Kidney (tissue), 14 donors: ENCODE data around the gene TRIL. TPM values are rescaled to one million over a fixed set of nuclear protein-coding genes. Genes with fewer than 3 reads are reported as not detected.

Experiments used
- DNase-seq, 5 donors: peaks; one replicate each; pipeline ENCODE4 v3.0.0-alpha.2; 2013 to 2020
- FAIRE-seq: peaks from 2 replicates; lab custom pipeline; 2012; peaks lifted over from hg19 to GRCh38; lab: Jason Lieb, UNC
- H3K27ac ChIP-seq, 2 donors: one replicate each; pipeline ENCODE4 v1.7.0; 2013; ENCODE audit warnings: low read depth in 2 of 2, low read length in 2 of 2, inconsistent platforms in 1 of 2
- H3K27me3 ChIP-seq: one replicate; pipeline ENCODE4 v1.7.1; 2013; ENCODE audit warnings: low read length, inconsistent platforms; ENCODE audit not compliant: control insufficient read depth, insufficient read depth
- H3K36me3 ChIP-seq, 3 donors: one replicate each; pipeline versions ENCODE4 v1.7.0 to v1.7.1; 2013; ENCODE audit warnings: low read length in 3 of 3, control low read depth in 1 of 3, inconsistent platforms in 1 of 3; ENCODE audit not compliant: insufficient read depth in 3 of 3, control insufficient read depth in 2 of 3
- H3K4me1 ChIP-seq, 3 donors: one replicate each; pipeline versions ENCODE4 v1.7.0 to v1.7.1; 2013; ENCODE audit warnings: low read length in 3 of 3, inconsistent platforms in 1 of 3, low read depth in 1 of 3; ENCODE audit not compliant: control insufficient read depth in 2 of 3, insufficient read depth in 2 of 3
- H3K4me3 ChIP-seq, 3 donors: one replicate each; pipeline versions ENCODE4 v1.7.0 to v1.8.1; 2013; ENCODE audit warnings: low read length in 3 of 3, control low read depth in 1 of 3, inconsistent platforms in 1 of 3
- H3K9ac ChIP-seq, 3 donors: one replicate each; pipeline versions ENCODE4 v1.7.0 to v1.7.1; 2013; ENCODE audit warnings: low read length in 3 of 3, control low read depth in 1 of 3, inconsistent platforms in 1 of 3
- H3K9me3 ChIP-seq, 3 donors: one replicate each; pipeline versions ENCODE4 v1.7.0 to v1.7.1; 2013; ENCODE audit warnings: low read length in 3 of 3, control low read depth in 1 of 3, inconsistent platforms in 1 of 3; ENCODE audit not compliant: control insufficient read depth in 2 of 3, insufficient read depth in 1 of 3
- intact Hi-C: fragments of 100-400 bp; cut with DNase I; formaldehyde crosslinking; loops from one replicate; pipeline ENCODE4 v1.11.1; 2022
- polyA plus RNA-seq: library from polyadenylated mRNA; stranded (reverse); fragments of 350-450 nt; fragmentation: Illumina TruSeq; extraction: RNeasy Lipid Tissue Mini Kit (QIAGEN cat#74804); gene quantifications from one replicate; pipeline ENCODE4 v1.2.3, GENCODE V29; 2014; ENCODE audit warnings: low read depth, low replicate concordance; ENCODE audit not compliant: insufficient read depth
- total RNA-seq: library from RNA; stranded (reverse); fragmentation: NEBNext Ultra II Directional; extraction: Animal tissue kit (Norgen Biotek cat#: 25700); gene quantifications from one replicate; pipeline ENCODE4 v1.2.1, GENCODE V29; 2021
- TF ChIP-seq, protein P1 (sequence below): IDR thresholded peaks from 3 replicates; pipeline ENCODE4 v1.5.1; 2012; ENCODE audit warnings: mild to moderate bottlenecking, moderate library complexity, borderline replicate concordance; ENCODE audit not compliant: insufficient read depth; ENCODE audit errors: extremely low read depth
- donor health status: control.
- donor health status: control.
- donor health status: control.
- donor health status: control.
- donor health status: control.
- donor health status: DM: yes; HTN: yes; CAD: no.
- donor health status: Normal renal cell carcinoma (clear cell type).

The TRIL gene
- total and polyA plus RNA-seq, 2 donors from 2014 or later: 4.2 to 6.1 TPM

GRCh38 chr7:28920424-28920823 is 37.7 kb downstream of the TRIL start:
- Histone ChIP-seq H3K27ac (no peak overlapping the region), H3K9me3 (no peaks in the 10 kb centered on the region), H3K27me3 (no peaks in the 10 kb centered on the region), H3K4me3 (no peak overlapping the region), H3K9ac (no peak overlapping the region), H3K36me3 (no peaks in the 10 kb centered on the region), H3K4me1 (peaks cover 0 to 5% (median 0%) of the 10 kb centered on the region in 3 donors)
- DNase-seq (no peak), FAIRE-seq (no peak)
- TF ChIP-seq, protein P1, sequence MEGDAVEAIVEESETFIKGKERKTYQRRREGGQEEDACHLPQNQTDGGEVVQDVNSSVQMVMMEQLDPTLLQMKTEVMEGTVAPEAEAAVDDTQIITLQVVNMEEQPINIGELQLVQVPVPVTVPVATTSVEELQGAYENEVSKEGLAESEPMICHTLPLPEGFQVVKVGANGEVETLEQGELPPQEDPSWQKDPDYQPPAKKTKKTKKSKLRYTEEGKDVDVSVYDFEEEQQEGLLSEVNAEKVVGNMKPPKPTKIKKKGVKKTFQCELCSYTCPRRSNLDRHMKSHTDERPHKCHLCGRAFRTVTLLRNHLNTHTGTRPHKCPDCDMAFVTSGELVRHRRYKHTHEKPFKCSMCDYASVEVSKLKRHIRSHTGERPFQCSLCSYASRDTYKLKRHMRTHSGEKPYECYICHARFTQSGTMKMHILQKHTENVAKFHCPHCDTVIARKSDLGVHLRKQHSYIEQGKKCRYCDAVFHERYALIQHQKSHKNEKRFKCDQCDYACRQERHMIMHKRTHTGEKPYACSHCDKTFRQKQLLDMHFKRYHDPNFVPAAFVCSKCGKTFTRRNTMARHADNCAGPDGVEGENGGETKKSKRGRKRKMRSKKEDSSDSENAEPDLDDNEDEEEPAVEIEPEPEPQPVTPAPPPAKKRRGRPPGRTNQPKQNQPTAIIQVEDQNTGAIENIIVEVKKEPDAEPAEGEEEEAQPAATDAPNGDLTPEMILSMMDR: no peak
- intact Hi-C loops: no loop called here

- intact Hi-C loops: no loop called here
- Histone ChIP-seq H3K27me3 (no peaks in the 10 kb centered on the region), H3K36me3 (no peaks in the 10 kb centered on the region), H3K9ac (no peak overlapping the region), H3K9me3 (no peaks in the 10 kb centered on the region), H3K27ac (peak overlapping the region in 1 of 2 donors; percentile 42), H3K4me3 (no peak overlapping the region), H3K4me1 (peaks cover 0 to 5% (median 0%) of the 10 kb centered on the region in 3 donors)
- DNase-seq (peak in 3 of 5 donors; percentile 23 to 70 (median 58)), FAIRE-seq (no peak)
- TF ChIP-seq, protein P1: no peak
Measured at GRCh38 chr7:28919510-28919909, 38.6 kb downstream of the TRIL start.

- TF ChIP-seq, protein P1: no peak
- H3K36me3 ChIP-seq: no peaks in the 10 kb centered on the region
- intact Hi-C loops: no loop called here
- H3K4me1 ChIP-seq: peaks cover 0 to 2% (median 0%) of the 10 kb centered on the region in 3 donors
- H3K9me3 ChIP-seq: peaks cover 0 to 9% (median 2%) of the 10 kb centered on the region in 3 donors
- H3K9ac ChIP-seq: no peak overlapping the region
- no peaks in the 10 kb centered on the region for H3K27me3 ChIP-seq
- no peak overlapping the region for H3K27ac ChIP-seq
- no peak overlapping the region for H3K4me3 ChIP-seq
- no peak for DNase-seq
- FAIRE-seq: no peak
Measured at GRCh38 chr7:28908775-28909174, 49.4 kb downstream of the TRIL start.

DNA sequence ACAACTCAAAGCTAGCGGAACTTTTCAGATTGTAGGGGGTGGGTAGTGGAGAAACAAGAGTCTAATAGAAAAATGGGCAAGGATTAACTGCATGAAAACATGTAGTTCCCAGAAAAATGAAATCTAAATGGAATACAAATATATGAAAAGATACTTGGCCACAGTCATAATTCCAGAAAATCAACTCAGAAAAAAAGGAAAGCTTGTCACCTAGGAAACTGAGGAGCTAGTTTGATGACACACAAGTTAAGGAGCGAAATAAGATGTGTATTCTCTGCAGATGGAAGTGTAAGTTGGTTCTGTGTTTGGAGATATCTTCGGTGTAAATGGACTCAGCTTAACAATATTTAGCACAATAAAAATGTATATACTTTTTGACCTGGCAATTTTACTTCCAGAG is 52.7 kb downstream of the TRIL start:
- intact Hi-C loops: no loop called here
- H3K9ac ChIP-seq: no peak overlapping the region
- no peaks in the 10 kb centered on the region for H3K27me3 ChIP-seq
- no peaks in the 10 kb centered on the region for H3K9me3 ChIP-seq
- no peak overlapping the region for H3K4me3 ChIP-seq
- DNase-seq (no peak), FAIRE-seq (no peak)
- peaks cover 0 to 8% (median 2%) of the 10 kb centered on the region in 3 donors for H3K4me1 ChIP-seq
- no peak overlapping the region for H3K27ac ChIP-seq
- H3K36me3 ChIP-seq: no peaks in the 10 kb centered on the region
- TF ChIP-seq, protein P1: no peak
